ENCODE data around the gene MORN1. TPM values are rescaled to one million over a fixed set of nuclear protein-coding genes. Genes with fewer than 3 reads are reported as not detected.

Gene MORN1
- total RNA-seq, 4 donors from 2014 or later: 5.0 to 14.6 (median 9.2) TPM

- TF ChIP-seq EP300 (IDR thresholded peaks at IDR 0.05) (no peak), POLR2AphosphoS5 (IDR thresholded peaks at IDR 0.05) (no peak), CTCF (IDR thresholded peaks at IDR 0.05) (no peak), POLR2A (IDR thresholded peaks at IDR 0.05) (no peak)
- no peak for ATAC-seq
- no peaks in the 10 kb centered on the region for H3K27me3 ChIP-seq
- H3K9me3 ChIP-seq: no peaks in the 10 kb centered on the region
- H3K27ac ChIP-seq: peak overlapping the region in 1 of 4 donors; percentile 66
- H3K36me3 ChIP-seq: no peaks in the 10 kb centered on the region
- 100% methylated on average over 1 of the region's 11 CpGs; no CpG with 5 or more reads in 1 of the 2 donors for WGBS, 2 donors (ENCODE audit: low coverage in 1 of 2)
- peaks cover 0 to 23% (median 12%) of the 10 kb centered on the region in 3 donors for H3K4me1 ChIP-seq
- no peak overlapping the region for H3K4me3 ChIP-seq
These were observed 38.9 kb downstream of the MORN1 start for GRCh38 chr1:2352341-2352896.

- no peak for ATAC-seq
- no peak overlapping the region for H3K4me3 ChIP-seq
- peaks cover 0 to 23% (median 12%) of the 10 kb centered on the region in 3 donors for H3K4me1 ChIP-seq
- WGBS, 2 donors (ENCODE audit: low coverage in 1 of 2): 85 to 93% methylated on average over 4 to 5 of the region's 8 CpGs
- H3K27me3 ChIP-seq: no peaks in the 10 kb centered on the region
- no peak overlapping the region for H3K27ac ChIP-seq
- no peak for TF ChIP-seq CTCF (IDR thresholded peaks at IDR 0.05)
- no peak for TF ChIP-seq EP300 (IDR thresholded peaks at IDR 0.05)
- TF ChIP-seq POLR2A (IDR thresholded peaks at IDR 0.05): no peak
- TF ChIP-seq POLR2AphosphoS5 (IDR thresholded peaks at IDR 0.05): no peak
- no peaks in the 10 kb centered on the region for H3K9me3 ChIP-seq
- no peaks in the 10 kb centered on the region for H3K36me3 ChIP-seq
These were observed 39.6 kb downstream of the MORN1 start for GRCh38 chr1:2351723-2352122.

GRCh38 chr1:2350911-2351655, 40.3 kb downstream of the MORN1 start:
- H3K36me3 ChIP-seq: no peaks in the 10 kb centered on the region
- no peak overlapping the region for H3K4me3 ChIP-seq
- H3K4me1 ChIP-seq: peaks cover 0 to 23% (median 12%) of the 10 kb centered on the region in 3 donors
- no peak for ATAC-seq
- H3K27me3 ChIP-seq: no peaks in the 10 kb centered on the region
- H3K9me3 ChIP-seq: no peaks in the 10 kb centered on the region
- TF ChIP-seq POLR2AphosphoS5 (IDR thresholded peaks at IDR 0.05) (no peak), POLR2A (IDR thresholded peaks at IDR 0.05) (no peak), EP300 (IDR thresholded peaks at IDR 0.05) (no peak), CTCF (IDR thresholded peaks at IDR 0.05) (no peak)
- WGBS, 2 donors (ENCODE audit: low coverage in 1 of 2): 92% methylated on average over 8 of the region's 31 CpGs; no CpG with 5 or more reads in 1 of the 2 donors
- H3K27ac ChIP-seq: no peak overlapping the region

GRCh38 chr1:2350501-2350900, 40.9 kb downstream of the MORN1 start:
- Histone ChIP-seq H3K27me3 (no peaks in the 10 kb centered on the region), H3K27ac (no peak overlapping the region), H3K4me1 (peaks cover 0 to 18% (median 8%) of the 10 kb centered on the region in 3 donors), H3K4me3 (no peak overlapping the region), H3K9me3 (no peaks in the 10 kb centered on the region), H3K36me3 (no peaks in the 10 kb centered on the region)
- TF ChIP-seq EP300 (IDR thresholded peaks at IDR 0.05): no peak
- no peak for TF ChIP-seq POLR2AphosphoS5 (IDR thresholded peaks at IDR 0.05)
- no peak for TF ChIP-seq POLR2A (IDR thresholded peaks at IDR 0.05)
- WGBS, 2 donors (ENCODE audit: low coverage in 1 of 2): 89 to 100% methylated on average over 1 of the region's 10 CpGs
- no peak for ATAC-seq

- 81 to 85% methylated on average over 8 to 9 of the region's 9 CpGs for WGBS, 2 donors (ENCODE audit: low coverage in 1 of 2)
- TF ChIP-seq POLR2A (IDR thresholded peaks at IDR 0.05) (no peak), CTCF (IDR thresholded peaks at IDR 0.05) (no peak), POLR2AphosphoS5 (IDR thresholded peaks at IDR 0.05) (no peak), EP300 (IDR thresholded peaks at IDR 0.05) (no peak)
These were observed 41.5 kb downstream of the MORN1 start for GRCh38 chr1:2349806-2350205.

More at GRCh38 chr1:2349806-2350205, 41.5 kb downstream of the MORN1 start:
- Histone ChIP-seq H3K4me1 (peaks cover 0 to 11% (median 2%) of the 10 kb centered on the region in 3 donors), H3K4me3 (no peak overlapping the region), H3K36me3 (no peaks in the 10 kb centered on the region), H3K27me3 (no peaks in the 10 kb centered on the region), H3K9me3 (no peaks in the 10 kb centered on the region), H3K27ac (no peak overlapping the region)
- ATAC-seq: no peak

All from gastroesophageal sphincter (tissue), 4 donors.